AG10803 (cell line): ENCODE measurements around the gene MEX3D.

Source experiments
- DNase-seq: peaks from one replicate; pipeline ENCODE4 v3.0.0; 2010; ENCODE audit warnings: low read depth
- H3K4me3 ChIP-seq: 2 replicates; pipeline ENCODE4 v1.5.1; 2011; ENCODE audit warnings: mild to moderate bottlenecking, low read length, control low read depth
- TF ChIP-seq, protein P1 (sequence below): conservative IDR thresholded peaks from 2 replicates; pipeline ENCODE4 v1.5.1; 2011; ENCODE audit warnings: mild to moderate bottlenecking, low read length, control low read depth, inconsistent platforms

MEX3D gene

DNA sequence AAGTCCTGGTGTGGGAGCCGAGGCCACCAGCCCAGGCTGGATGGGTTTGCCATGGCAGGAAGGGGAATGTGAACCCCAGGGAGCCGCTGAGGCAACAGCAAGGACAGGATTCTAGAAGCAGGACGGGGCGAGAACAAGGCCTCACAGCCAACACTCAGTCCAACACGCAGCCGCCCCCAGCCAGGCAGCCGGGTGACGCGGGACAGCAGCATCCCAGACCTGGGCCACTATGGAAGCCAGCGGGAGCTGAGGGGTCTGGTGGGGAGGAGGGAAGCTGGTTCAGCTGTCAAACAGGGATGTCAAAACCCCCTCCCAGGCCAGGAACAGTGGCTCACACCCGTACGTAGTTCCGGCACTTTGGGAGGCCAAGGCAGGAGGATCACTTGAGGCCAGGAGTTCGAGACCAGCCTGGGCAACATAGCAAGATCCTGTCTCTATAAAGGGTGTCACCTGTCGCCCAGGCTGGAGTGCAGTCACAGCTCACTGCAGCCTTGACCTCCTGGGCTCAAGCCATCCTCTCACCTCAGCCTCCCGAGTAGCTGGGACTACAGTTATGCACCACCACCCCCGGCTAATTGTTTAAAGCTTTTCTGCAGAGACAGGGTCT, 6.8 kb downstream of the MEX3D start:
- DNase-seq, result no peak
- H3K4me3 ChIP-seq, result no peak overlapping the region
- TF ChIP-seq, protein P1, sequence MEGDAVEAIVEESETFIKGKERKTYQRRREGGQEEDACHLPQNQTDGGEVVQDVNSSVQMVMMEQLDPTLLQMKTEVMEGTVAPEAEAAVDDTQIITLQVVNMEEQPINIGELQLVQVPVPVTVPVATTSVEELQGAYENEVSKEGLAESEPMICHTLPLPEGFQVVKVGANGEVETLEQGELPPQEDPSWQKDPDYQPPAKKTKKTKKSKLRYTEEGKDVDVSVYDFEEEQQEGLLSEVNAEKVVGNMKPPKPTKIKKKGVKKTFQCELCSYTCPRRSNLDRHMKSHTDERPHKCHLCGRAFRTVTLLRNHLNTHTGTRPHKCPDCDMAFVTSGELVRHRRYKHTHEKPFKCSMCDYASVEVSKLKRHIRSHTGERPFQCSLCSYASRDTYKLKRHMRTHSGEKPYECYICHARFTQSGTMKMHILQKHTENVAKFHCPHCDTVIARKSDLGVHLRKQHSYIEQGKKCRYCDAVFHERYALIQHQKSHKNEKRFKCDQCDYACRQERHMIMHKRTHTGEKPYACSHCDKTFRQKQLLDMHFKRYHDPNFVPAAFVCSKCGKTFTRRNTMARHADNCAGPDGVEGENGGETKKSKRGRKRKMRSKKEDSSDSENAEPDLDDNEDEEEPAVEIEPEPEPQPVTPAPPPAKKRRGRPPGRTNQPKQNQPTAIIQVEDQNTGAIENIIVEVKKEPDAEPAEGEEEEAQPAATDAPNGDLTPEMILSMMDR, result no peak

DNA sequence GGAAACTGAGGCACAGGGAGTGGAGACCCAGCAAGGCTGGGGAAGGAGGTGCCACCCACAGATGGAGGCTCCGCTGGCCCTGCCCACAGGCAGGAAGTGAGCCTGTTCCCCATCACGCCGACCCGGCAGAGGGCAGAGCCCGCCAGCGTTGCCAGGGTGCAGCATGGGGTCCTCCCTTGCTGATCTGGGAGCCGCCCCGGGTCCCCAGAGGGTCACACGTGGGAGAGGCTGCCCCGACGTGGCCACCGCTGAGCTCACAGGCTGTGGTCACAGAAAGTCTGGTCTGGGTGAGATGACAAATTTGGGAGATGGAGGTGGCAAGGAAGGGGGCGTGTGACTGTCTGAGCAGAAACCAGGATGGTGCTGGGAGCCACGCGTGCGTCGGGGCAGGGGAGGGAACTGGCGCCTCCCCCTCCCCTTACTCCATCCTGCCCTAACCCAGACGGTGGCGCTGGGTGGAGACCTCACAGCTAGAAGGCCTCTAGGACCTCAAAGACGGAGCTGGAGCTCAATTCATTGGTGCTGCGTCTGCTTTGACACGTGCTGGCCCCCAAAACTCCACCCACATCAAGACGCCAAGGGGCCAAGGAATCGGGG, 7.7 kb downstream of the MEX3D start:
- H3K4me3 ChIP-seq, result no peak overlapping the region
- no peak for DNase-seq
- TF ChIP-seq, protein P1, result no peak

DNA sequence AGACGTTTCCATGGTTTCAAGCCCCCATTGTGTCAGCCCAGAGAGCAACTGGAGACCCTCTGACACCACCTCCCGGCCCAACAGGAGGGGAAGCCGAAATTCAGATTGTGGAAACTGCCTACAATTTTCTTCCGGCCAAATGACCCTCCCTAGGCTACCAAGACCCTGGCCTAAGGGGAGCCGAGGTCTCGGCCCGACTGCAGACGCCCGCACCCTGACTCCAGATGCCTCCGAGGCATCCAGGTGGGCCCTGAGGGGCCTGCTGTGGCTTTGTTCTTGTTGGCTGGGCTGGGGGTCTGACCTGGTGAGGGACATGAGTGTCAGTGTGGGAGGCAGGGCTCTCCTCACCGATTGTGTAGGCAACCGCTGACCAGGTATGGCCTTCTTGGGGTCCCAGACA, 9.6 kb downstream of the MEX3D start:
- TF ChIP-seq, protein P1, result no peak
- no peak for DNase-seq
- H3K4me3 ChIP-seq, result no peak overlapping the region

DNA sequence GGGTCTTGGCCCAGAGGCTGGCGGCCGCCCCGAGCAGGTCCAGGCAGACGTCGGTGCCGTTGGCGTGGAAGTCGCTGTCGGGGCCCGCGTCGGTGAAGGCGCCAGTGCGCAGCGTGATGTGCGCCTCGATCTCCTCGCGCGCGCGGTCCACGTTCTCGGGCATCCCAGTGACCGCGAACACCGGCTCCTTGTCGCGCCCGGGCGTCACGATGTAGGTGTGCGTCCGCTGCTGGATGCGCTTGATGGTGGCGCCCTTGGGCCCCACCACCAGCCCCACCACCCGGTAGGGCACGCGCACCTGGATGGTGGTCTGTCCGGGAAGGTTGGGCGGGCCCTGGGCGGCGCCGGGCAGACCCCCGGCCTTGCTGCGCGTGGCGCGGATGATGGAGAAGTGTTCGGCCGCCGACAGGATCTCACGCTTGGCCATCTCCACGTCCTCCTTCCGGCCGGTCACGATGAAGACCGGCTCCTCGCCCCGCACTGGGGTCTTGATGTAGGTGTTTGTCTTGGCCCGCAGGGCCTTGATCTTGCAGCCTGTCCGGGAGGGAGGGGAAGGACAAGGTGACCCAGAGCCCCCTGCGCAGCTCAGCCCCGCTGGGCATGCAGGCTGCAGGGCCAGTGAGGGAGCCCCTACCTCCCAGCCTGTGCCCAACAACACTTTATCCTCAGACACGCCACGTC, 11.6 kb downstream of the MEX3D start:
- TF ChIP-seq, protein P1, result no peak
- no peak for DNase-seq

DNA sequence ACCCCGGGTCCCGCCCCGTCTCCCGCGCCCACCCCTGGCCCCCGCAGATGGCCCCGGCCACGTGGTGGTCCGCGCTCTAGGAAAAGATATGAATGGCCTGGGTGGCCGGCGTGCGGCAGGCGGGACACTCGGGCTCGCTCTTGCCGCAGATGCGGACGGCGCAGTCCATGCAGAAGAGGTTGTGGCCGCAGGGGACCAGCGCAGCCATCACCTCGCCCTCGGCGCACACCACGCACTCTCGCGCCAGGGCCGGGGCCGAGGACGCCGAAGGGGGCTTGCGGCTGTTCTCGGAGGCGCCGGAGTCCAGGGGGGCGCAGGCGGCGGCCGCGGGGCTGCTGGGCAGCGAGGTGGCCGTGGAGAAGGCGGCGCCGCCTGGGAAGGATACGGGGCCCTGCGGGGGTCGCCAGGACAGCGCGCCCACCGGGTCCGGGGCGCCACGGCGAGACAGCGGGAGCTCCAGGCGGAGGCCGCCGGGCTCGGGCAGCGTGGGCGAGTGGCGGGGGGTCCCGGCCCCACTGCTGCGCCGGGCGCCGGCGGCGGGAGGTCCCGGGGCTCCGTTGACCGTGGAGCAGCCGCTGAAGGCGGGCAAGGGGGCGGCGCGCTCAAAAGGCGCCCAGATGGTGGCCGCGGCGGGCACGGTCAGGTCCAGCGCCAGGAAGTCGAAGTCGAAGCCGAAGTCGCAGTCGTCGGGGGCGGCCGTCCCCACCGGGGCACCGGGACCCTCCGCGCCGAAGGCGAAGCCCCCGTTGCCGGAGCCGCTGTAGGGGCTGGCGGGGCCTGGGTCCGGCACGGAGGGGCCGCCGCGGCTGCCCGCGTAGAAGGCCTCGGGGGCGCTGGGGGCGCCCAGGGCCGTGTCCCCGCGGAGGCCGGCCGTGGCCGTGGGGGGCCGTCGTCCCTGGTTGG, 12.4 kb downstream of the MEX3D start:
- no peak for DNase-seq
- TF ChIP-seq, protein P1, result no peak
- no peak overlapping the region for H3K4me3 ChIP-seq

More for the DNA sequence above, 11.6 kb downstream of the MEX3D start:
- H3K4me3 ChIP-seq, result no peak overlapping the region

DNA sequence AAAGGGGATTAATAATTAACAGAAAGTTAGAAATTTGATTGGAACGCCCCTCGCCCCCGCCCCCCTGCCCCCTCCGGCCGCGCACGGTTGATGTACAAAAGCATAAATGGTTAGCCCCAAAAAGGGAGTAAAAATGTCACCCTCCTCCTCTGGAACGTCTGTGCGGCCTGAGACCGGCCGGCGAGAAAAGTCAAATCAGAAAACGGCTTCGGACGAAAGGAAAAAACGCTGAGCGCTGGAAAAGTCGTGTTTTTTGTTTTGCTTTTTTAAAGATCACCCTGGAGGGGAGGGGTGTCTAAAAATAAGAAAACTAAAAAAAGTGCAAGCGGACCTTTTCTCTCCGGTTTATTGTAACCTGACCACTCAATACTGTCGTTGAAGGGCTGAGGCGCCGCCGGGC, 13.2 kb downstream of the MEX3D start:
- H3K4me3 ChIP-seq, result no peak overlapping the region
- no peak for DNase-seq
- TF ChIP-seq, protein P1, result no peak
